ENCODE data around the gene PKD2L2. TPM values are rescaled to one million over a fixed set of nuclear protein-coding genes. Genes with fewer than 3 reads are reported as not detected.
"Not testable (repeated sequence)": the region's sequence is repeated elsewhere in the genome, so short reads cannot be mapped to it uniquely, and the experiment has no call there.

PKD2L2 gene
- total and polyA plus RNA-seq, 9 donors: 0.21 to 1.2 (median 0.50) TPM

- H3K27ac ChIP-seq (ENCODE audit: low read length): no peak overlapping the region
- no peak overlapping the region for H3K4me3 ChIP-seq (ENCODE audit: low read length)
- no peak for DNase-seq
- H3K27me3 ChIP-seq (ENCODE audit: control insufficient read depth, insufficient read depth, low read length): no peaks in the 10 kb centered on the region
- H3K4me1 ChIP-seq (ENCODE audit: control insufficient read depth, insufficient read depth, low read length): no peaks in the 10 kb centered on the region
- WGBS (ENCODE audit: insufficient coverage): no CpG with 5 or more reads among the region's 1 CpG
- H3K36me3 ChIP-seq (ENCODE audit: control insufficient read depth, insufficient read depth, low read length): peaks cover 57% of the 10 kb centered on the region
- H3K9me3 ChIP-seq (replicated peaks; ENCODE audit: control insufficient read depth, low read depth, low read length): no peaks in the 10 kb centered on the region
Observed at GRCh38 chr5:137945825-137946224, 56.6 kb downstream of the PKD2L2 start.

GRCh38 chr5:137954131-137954879 lies 65.0 kb downstream of the PKD2L2 start:
- no peak overlapping the region for H3K27ac ChIP-seq (ENCODE audit: low read length)
- H3K27me3 ChIP-seq (ENCODE audit: control insufficient read depth, insufficient read depth, low read length): no peaks in the 10 kb centered on the region
- peaks cover 30% of the 10 kb centered on the region for H3K36me3 ChIP-seq (ENCODE audit: control insufficient read depth, insufficient read depth, low read length)
- WGBS (ENCODE audit: insufficient coverage): 49% methylated on average over 3 of the region's 9 CpGs
- peak; percentile 82 for DNase-seq
- H3K9me3 ChIP-seq (replicated peaks; ENCODE audit: control insufficient read depth, low read depth, low read length): no peaks in the 10 kb centered on the region
- no peaks in the 10 kb centered on the region for H3K4me1 ChIP-seq (ENCODE audit: control insufficient read depth, insufficient read depth, low read length)
- no peak overlapping the region for H3K4me3 ChIP-seq (ENCODE audit: low read length)

- Histone ChIP-seq H3K27me3 (ENCODE audit: control insufficient read depth, insufficient read depth, low read length) (no peaks in the 10 kb centered on the region), H3K36me3 (ENCODE audit: control insufficient read depth, insufficient read depth, low read length) (peaks cover 15% of the 10 kb centered on the region)
Observed at GRCh38 chr5:137957948-137958347, 68.7 kb downstream of the PKD2L2 start.

GRCh38 chr5:137959488-137959887 lies 70.2 kb downstream of the PKD2L2 start:
- WGBS (ENCODE audit: insufficient coverage): no CpG with 5 or more reads among the region's 4 CpGs
- H3K36me3 ChIP-seq (ENCODE audit: control insufficient read depth, insufficient read depth, low read length): peaks cover 16% of the 10 kb centered on the region
- DNase-seq: no peak
- H3K4me3 ChIP-seq (ENCODE audit: low read length): no peak overlapping the region
- H3K4me1 ChIP-seq (ENCODE audit: control insufficient read depth, insufficient read depth, low read length): no peaks in the 10 kb centered on the region
- no peak overlapping the region for H3K27ac ChIP-seq (ENCODE audit: low read length)
- H3K27me3 ChIP-seq (ENCODE audit: control insufficient read depth, insufficient read depth, low read length): no peaks in the 10 kb centered on the region
- no peaks in the 10 kb centered on the region for H3K9me3 ChIP-seq (replicated peaks; ENCODE audit: control insufficient read depth, low read depth, low read length)

More at GRCh38 chr5:137957948-137958347, 68.7 kb downstream of the PKD2L2 start:
- Histone ChIP-seq H3K4me1 (ENCODE audit: control insufficient read depth, insufficient read depth, low read length) (no peaks in the 10 kb centered on the region), H3K4me3 (ENCODE audit: low read length) (no peak overlapping the region), H3K9me3 (replicated peaks; ENCODE audit: control insufficient read depth, low read depth, low read length) (no peaks in the 10 kb centered on the region), H3K27ac (ENCODE audit: low read length) (no peak overlapping the region)
- 71% methylated on average over 1 of the region's 1 CpG for WGBS (ENCODE audit: insufficient coverage)
- DNase-seq: no peak

GRCh38 chr5:137960141-137960540 lies 70.9 kb downstream of the PKD2L2 start:
- H3K27ac ChIP-seq (ENCODE audit: low read length): no peak overlapping the region
- no peaks in the 10 kb centered on the region for H3K4me1 ChIP-seq (ENCODE audit: control insufficient read depth, insufficient read depth, low read length)
- DNase-seq: no peak
- no peaks in the 10 kb centered on the region for H3K9me3 ChIP-seq (replicated peaks; ENCODE audit: control insufficient read depth, low read depth, low read length)
- peaks cover 17% of the 10 kb centered on the region for H3K36me3 ChIP-seq (ENCODE audit: control insufficient read depth, insufficient read depth, low read length)
- no CpG with 5 or more reads among the region's 2 CpGs for WGBS (ENCODE audit: insufficient coverage)
- no peak overlapping the region for H3K4me3 ChIP-seq (ENCODE audit: low read length)
- no peaks in the 10 kb centered on the region for H3K27me3 ChIP-seq (ENCODE audit: control insufficient read depth, insufficient read depth, low read length)

- WGBS (ENCODE audit: insufficient coverage): no CpG with 5 or more reads among the region's 3 CpGs
- Histone ChIP-seq H3K27me3 (ENCODE audit: control insufficient read depth, insufficient read depth, low read length) (no peaks in the 10 kb centered on the region), H3K4me1 (ENCODE audit: control insufficient read depth, insufficient read depth, low read length) (no peaks in the 10 kb centered on the region), H3K9me3 (replicated peaks; ENCODE audit: control insufficient read depth, low read depth, low read length) (no peaks in the 10 kb centered on the region), H3K36me3 (ENCODE audit: control insufficient read depth, insufficient read depth, low read length) (peaks cover 19% of the 10 kb centered on the region), H3K27ac (ENCODE audit: low read length) (no peak overlapping the region), H3K4me3 (ENCODE audit: low read length) (no peak overlapping the region)
- DNase-seq: no peak
Observed at GRCh38 chr5:137960819-137961218, 71.6 kb downstream of the PKD2L2 start.

- not testable (repeated sequence) for DNase-seq; H3K9me3 ChIP-seq (replicated peaks; ENCODE audit: control insufficient read depth, low read depth, low read length); H3K27ac ChIP-seq (ENCODE audit: low read length); H3K4me1 ChIP-seq (ENCODE audit: control insufficient read depth, insufficient read depth, low read length); H3K4me3 ChIP-seq (ENCODE audit: low read length); H3K36me3 ChIP-seq (ENCODE audit: control insufficient read depth, insufficient read depth, low read length); H3K27me3 ChIP-seq (ENCODE audit: control insufficient read depth, insufficient read depth, low read length)
- WGBS (ENCODE audit: insufficient coverage): no CpG with 5 or more reads among the region's 4 CpGs
Observed at GRCh38 chr5:137970384-137970783, 81.1 kb downstream of the PKD2L2 start.

GRCh38 chr5:137975208-137975607 lies 86.0 kb downstream of the PKD2L2 start:
- no peaks in the 10 kb centered on the region for H3K4me1 ChIP-seq (ENCODE audit: control insufficient read depth, insufficient read depth, low read length)
- H3K27me3 ChIP-seq (ENCODE audit: control insufficient read depth, insufficient read depth, low read length): no peaks in the 10 kb centered on the region
- H3K4me3 ChIP-seq (ENCODE audit: low read length): no peak overlapping the region
- DNase-seq: no peak
- H3K9me3 ChIP-seq (replicated peaks; ENCODE audit: control insufficient read depth, low read depth, low read length): no peaks in the 10 kb centered on the region
- 100% methylated on average over 3 of the region's 3 CpGs for WGBS (ENCODE audit: insufficient coverage)
- no peak overlapping the region for H3K27ac ChIP-seq (ENCODE audit: low read length)
- H3K36me3 ChIP-seq (ENCODE audit: control insufficient read depth, insufficient read depth, low read length): peaks cover 6% of the 10 kb centered on the region

- no peak for DNase-seq
- no peaks in the 10 kb centered on the region for H3K9me3 ChIP-seq (replicated peaks; ENCODE audit: control insufficient read depth, low read depth, low read length)
- no peak overlapping the region for H3K4me3 ChIP-seq (ENCODE audit: low read length)
- H3K27me3 ChIP-seq (ENCODE audit: control insufficient read depth, insufficient read depth, low read length): no peaks in the 10 kb centered on the region
- H3K4me1 ChIP-seq (ENCODE audit: control insufficient read depth, insufficient read depth, low read length): no peaks in the 10 kb centered on the region
- 100% methylated on average over 1 of the region's 5 CpGs for whole genome bisulfite sequencing (ENCODE audit: insufficient coverage)
- H3K27ac ChIP-seq (ENCODE audit: low read length): no peak overlapping the region
- H3K36me3 ChIP-seq (ENCODE audit: control insufficient read depth, insufficient read depth, low read length): peaks cover 3% of the 10 kb centered on the region
Observed at GRCh38 chr5:137989419-137989818, 100.2 kb downstream of the PKD2L2 start.
